ENCODE measurements around the gene TNP2.

TNP2 gene

DNA sequence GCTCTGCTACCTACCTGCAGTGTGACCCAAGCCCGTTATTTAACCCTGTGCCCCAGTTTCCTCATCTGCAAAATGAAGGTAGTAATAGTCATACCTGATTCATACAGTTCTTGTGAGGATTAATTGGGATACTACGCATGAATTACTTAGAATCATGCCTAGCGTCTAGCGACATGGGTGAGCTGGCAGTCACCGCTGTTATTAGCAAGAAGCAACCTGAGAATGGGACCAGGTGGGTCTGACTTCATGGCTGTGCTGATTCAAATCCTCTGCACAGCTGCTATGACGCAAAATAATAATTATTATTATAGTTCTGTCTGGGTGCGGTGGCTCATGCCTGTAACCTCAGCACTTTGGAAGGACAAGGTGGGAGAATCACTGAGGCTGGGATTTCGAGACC, 21.0 kb downstream of the TNP2 start:
- H3K4me3 ChIP-seq (ENCODE audit: low read depth, low read length), result no peak overlapping the region
- TF ChIP-seq, protein P1, sequence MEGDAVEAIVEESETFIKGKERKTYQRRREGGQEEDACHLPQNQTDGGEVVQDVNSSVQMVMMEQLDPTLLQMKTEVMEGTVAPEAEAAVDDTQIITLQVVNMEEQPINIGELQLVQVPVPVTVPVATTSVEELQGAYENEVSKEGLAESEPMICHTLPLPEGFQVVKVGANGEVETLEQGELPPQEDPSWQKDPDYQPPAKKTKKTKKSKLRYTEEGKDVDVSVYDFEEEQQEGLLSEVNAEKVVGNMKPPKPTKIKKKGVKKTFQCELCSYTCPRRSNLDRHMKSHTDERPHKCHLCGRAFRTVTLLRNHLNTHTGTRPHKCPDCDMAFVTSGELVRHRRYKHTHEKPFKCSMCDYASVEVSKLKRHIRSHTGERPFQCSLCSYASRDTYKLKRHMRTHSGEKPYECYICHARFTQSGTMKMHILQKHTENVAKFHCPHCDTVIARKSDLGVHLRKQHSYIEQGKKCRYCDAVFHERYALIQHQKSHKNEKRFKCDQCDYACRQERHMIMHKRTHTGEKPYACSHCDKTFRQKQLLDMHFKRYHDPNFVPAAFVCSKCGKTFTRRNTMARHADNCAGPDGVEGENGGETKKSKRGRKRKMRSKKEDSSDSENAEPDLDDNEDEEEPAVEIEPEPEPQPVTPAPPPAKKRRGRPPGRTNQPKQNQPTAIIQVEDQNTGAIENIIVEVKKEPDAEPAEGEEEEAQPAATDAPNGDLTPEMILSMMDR (IDR thresholded peaks at IDR 0.05; ENCODE audit: insufficient read depth, low read length, missing control alignments), result no peak
- POLR2A ChIA-PET, result interaction anchor here (1.1 kb wide), 1 partner anchor 8 kb away, joined by 3 read pairs; the partner anchor contains the start of gene SOCS1
- DNase-seq (ENCODE audit: low read depth, low spot score), result no peak
- CTCF ChIA-PET, result interaction anchor here (0.8 kb wide), 1 partner anchor 281 kb away, joined by 3 read pairs; no protein-coding TSS in a partner anchor

DNA sequence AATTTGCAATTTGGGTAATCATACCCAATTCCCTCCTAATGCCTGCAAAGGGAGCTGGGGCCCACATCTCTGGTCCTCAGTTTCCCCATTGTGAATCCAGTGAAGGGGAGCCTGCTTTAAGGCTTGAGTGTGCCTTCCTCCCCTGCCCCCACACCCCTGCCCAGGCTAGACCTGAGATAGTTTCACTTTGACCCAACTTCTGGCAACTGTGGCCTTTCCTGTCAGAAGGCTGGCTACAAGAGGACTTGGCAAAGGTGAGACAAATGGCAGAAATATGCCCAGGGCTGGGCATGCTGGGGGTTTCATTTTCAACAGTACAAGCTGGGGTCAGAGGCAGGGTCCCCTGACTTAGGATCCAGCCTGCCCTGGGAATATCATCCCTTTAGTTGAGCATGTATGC, 23.1 kb downstream of the TNP2 start:
- no peak for DNase-seq (ENCODE audit: low read depth, low spot score)
- TF ChIP-seq, protein P1 (IDR thresholded peaks at IDR 0.05; ENCODE audit: insufficient read depth, low read length, missing control alignments), result no peak
- POLR2A ChIA-PET, result interaction anchor here (1.9 kb wide), 1 partner anchor 10 kb away, joined by 8 read pairs; the partner anchor contains the start of gene SOCS1
- H3K4me3 ChIP-seq (ENCODE audit: low read depth, low read length), result no peak overlapping the region
- CTCF ChIA-PET, result interaction anchor here (0.7 to 1.4 kb wide), 4 partner anchors 8 to 282 kb away, joined by 3 to 7 read pairs (median 3); no protein-coding TSS in a partner anchor

DNA sequence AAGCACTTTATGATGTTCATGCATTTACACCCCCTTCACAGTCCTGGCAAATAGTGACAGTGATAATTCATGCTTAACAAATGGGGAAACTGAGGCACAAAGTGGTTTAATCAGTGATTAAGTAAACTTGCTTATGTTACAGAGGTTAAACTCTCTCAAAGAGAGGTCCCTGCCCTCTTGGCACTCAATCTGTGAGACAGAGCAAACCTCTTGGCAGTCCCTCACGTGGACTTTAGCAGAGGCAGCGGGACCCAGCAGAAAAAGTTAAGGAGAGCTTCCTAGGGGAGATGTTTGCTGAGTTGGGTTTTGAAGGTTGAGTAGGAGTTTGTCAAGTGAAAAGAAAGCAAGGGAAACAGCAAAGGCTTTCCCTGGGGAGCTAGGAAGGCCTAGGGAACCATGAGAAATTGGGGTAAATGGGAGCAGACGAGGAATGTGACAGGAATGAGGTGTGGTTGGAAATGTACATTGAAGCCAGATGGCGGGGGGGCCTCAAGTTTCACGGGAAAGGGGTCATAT, 23.8 kb downstream of the TNP2 start:
- no peak overlapping the region for H3K4me3 ChIP-seq (ENCODE audit: low read depth, low read length)
- CTCF ChIA-PET, result interaction anchor here (0.7 to 1.4 kb wide), 4 partner anchors 8 to 281 kb away, joined by 3 to 7 read pairs (median 3); no protein-coding TSS in a partner anchor
- no peak for DNase-seq (ENCODE audit: low read depth, low spot score)
- POLR2A ChIA-PET, result interaction anchor here (1.9 kb wide), 1 partner anchor 11 kb away, joined by 8 read pairs; the partner anchor contains the start of gene SOCS1
- TF ChIP-seq, protein P1 (IDR thresholded peaks at IDR 0.05; ENCODE audit: insufficient read depth, low read length, missing control alignments), result no peak

DNA sequence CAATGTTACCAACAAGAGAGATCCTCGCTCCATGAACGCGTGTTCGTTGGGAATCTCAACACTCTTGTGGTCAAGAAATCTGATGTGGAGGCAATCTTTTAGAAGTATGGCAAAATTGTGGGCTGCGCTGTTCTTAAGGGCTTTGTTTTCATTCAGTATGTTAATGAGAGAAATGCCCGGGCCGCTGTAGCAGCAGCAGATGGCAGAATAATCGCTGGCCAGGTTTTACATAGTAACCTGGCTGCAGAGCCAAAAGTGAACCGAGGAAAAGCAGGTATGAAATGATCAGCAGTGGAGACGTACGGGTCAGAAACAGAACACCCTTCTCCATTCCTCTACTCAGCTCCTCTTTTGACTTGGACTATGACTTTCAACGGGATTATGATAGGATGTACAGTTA, 26.5 kb downstream of the TNP2 start:
- DNase-seq (ENCODE audit: low read depth, low spot score), result no peak
- ChIA-PET CTCF (interaction anchor here (1.9 kb wide), 1 partner anchor 12 kb away, joined by 9 read pairs; the partner anchor contains the start of gene SOCS1), POLR2A (no interaction called here)

GRCh38 chr16:11241480-11242204, 27.5 kb downstream of the TNP2 start:
- DNase-seq (ENCODE audit: low read depth, low spot score), result no peak
- no peak overlapping the region for H3K4me3 ChIP-seq (ENCODE audit: low read depth, low read length)
- CTCF ChIA-PET, result interaction anchor here (1.9 kb wide), 1 partner anchor 13 kb away, joined by 9 read pairs; the partner anchor contains the start of gene SOCS1
- POLR2A ChIA-PET, result no interaction called here
- TF ChIP-seq, protein P1 (IDR thresholded peaks at IDR 0.05; ENCODE audit: insufficient read depth, low read length, missing control alignments), result no peak

More for the DNA sequence above, 26.5 kb downstream of the TNP2 start:
- TF ChIP-seq, protein P1 (IDR thresholded peaks at IDR 0.05; ENCODE audit: insufficient read depth, low read length, missing control alignments), result no peak
- no peak overlapping the region for H3K4me3 ChIP-seq (ENCODE audit: low read depth, low read length)
